Fibroblast of lung (primary cell): Measurements from ENCODE around the gene ARHGAP44.

ENCODE experiments used
- CTCF ChIP-seq, 2 donors: IDR thresholded peaks in 1 of 2; conservative IDR thresholded peaks in 1 of 2; 1 replicate in 1 of 2; 2 replicates in 1 of 2; pipeline ENCODE4 v1.5.1; 2011 to 2012; ENCODE audit warnings: low read length in 2 of 2, control low read depth in 1 of 2, inconsistent platforms in 1 of 2, low read depth in 1 of 2, mild to moderate bottlenecking in 1 of 2
- EZH2 ChIP-seq: IDR thresholded peaks from 2 replicates; pipeline ENCODE4 v1.5.1; 2012; ENCODE audit warnings: low read length, control low read depth, mild to moderate bottlenecking; ENCODE audit errors: missing control alignments

GRCh38 chr17:12909046-12909445 lies 119.7 kb downstream of the ARHGAP44 start:
- TF ChIP-seq CTCF (conservative IDR thresholded peaks at IDR 0.05 in 1 of 2, IDR thresholded peaks at IDR 0.05 in 1 of 2; ENCODE audit: low read depth in 1 of 2, low read length in 2 of 2), result no peak
- no peak for TF ChIP-seq EZH2
